M059J (cell line): Measurements from ENCODE around the gene APOD. TPM values are rescaled to one million over a fixed set of nuclear protein-coding genes. Genes with fewer than 3 reads are reported as not detected.

Source experiments
- DNase-seq: peaks from one replicate; pipeline ENCODE4 v3.0.0-alpha.2; 2012; ENCODE audit warnings: low read depth
- total RNA-seq: library from RNA; depleted of rRNA; stranded (reverse); fragments of >200 nt; shearing (Covaris generic); gene quantifications from 2 replicates; pipeline ENCODE4 v1.2.3, GENCODE V29; 2014

Gene APOD
- total RNA-seq, 1 experiment from 2014 or later, result not detected

DNA sequence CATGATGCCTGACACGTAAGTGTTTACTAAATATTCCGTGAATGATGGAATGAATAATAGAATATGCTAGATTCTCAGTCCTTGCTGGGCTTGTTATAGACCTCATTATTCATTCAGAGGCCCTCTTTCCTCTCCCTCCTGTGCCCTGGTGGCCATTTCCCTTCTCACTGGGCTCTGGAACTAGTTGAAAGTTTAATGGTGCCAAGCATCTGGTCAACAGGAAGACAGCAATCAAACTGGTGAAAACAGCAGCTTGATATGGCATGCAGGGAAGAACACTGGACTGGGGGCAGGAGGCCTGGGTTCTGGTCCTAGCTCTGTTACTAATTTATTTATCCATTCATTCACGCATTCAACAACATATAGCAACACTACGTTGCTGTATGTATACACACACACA is 3.7 kb upstream of the APOD start:
- no peak for DNase-seq

DNA sequence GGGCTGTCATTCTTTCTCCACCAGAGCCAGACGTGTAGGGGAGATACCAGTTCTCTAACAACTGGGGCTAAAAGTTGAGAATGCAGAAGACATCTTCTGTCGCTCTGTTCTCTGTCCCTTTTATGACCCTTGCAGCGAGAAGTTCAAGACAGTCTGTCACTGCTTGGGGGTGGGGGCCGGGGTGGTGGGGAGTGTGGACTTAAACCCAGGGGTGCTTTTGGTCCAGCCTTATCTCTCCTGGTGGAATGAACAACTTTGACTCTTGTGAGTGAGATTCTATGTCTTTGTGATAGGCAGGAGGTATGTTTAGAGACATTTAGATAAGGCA is 767 bp upstream of the APOD start:
- DNase-seq, result no peak

DNA sequence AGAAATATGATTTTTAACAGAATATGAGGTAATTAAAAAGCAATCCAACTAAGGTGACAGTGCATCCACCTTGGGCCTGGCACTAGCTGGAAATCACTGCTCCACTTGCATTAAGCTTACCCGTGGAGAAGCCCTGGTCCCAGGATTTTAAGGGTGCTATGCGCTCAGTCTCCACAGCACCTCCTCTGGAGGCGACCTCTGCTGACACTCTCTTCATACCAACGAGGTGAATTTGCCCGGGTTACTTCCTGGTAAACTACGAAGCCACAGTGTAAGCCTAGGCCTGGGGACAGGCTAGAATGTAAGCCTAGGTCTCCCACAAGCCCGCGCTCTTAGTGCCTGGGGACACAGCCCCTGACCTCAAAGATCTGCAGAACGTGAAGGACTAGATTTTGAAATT is 793 bp downstream of the APOD start:
- DNase-seq, result no peak

GRCh38 chr3:195580744-195581443 is 2.8 kb downstream of the APOD start:
- DNase-seq, result no peak

GRCh38 chr3:195579281-195579680 is 4.5 kb downstream of the APOD start:
- DNase-seq, result no peak

DNA sequence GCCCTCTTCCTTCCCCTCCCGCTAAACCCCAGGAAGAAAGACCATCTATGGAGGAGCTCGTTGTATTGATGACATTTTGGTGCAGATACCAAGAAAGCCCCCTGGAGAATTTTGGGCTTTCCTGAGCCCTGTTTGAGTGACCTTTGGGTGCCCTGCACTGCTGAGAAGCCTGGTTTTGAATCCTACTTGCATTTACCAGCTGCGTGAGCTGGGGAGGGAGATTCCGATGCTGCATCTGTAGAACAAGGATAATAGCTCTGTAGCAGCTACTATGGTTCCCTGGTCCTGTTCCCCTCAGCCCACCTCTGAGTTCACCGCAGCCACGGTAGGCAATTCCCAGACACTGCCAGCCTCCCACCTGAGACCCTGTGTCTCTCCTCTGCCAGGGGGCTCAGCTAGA is 5.2 kb downstream of the APOD start:
- no peak for DNase-seq

GRCh38 chr3:195577645-195578177 is 6.0 kb downstream of the APOD start:
- DNase-seq, result no peak

GRCh38 chr3:195574497-195575304 is 9.0 kb downstream of the APOD start:
- DNase-seq, result no peak

- no peak for DNase-seq
Observed at GRCh38 chr3:195573611-195574496, 9.9 kb downstream of the APOD start.

DNA sequence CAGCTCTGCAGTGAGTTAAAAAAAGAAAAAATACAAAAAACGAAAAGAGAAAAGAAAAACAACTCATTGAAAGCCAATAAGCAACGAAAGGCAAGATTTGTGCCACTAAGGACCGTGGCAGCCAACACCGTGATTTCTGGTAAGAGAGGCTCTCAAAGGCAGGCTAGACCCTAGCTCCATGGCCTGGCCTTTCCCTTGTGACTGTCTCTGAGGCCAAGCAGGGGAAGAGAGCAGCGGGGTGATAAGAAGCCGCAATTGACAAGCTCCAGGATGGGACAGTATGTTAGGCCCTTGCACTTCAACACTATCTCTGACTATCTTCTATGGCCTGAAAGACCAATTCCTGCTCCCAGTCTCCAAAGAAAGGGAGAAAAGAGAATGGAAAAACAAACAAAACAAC is 12.4 kb downstream of the APOD start:
- no peak for DNase-seq

DNA sequence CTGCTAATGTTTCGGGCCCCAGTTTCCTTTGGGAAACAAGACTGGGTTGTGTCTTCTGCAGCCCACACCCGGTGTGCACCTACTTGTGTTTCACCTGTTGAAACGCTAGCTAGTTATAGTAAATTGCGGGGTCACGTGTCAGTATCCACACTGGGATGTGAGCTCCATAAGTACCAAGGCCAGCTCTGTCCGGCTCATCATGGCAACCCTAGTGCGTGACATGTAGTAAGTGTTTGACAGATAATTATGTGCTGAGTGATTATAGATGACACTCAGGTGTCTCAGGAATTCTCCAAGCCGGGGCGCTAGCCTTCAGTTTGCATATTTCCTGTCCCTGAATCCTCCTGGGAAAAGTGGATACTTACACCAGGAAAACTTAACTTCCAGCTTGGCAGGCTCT is 12.8 kb downstream of the APOD start:
- no peak for DNase-seq

DNA sequence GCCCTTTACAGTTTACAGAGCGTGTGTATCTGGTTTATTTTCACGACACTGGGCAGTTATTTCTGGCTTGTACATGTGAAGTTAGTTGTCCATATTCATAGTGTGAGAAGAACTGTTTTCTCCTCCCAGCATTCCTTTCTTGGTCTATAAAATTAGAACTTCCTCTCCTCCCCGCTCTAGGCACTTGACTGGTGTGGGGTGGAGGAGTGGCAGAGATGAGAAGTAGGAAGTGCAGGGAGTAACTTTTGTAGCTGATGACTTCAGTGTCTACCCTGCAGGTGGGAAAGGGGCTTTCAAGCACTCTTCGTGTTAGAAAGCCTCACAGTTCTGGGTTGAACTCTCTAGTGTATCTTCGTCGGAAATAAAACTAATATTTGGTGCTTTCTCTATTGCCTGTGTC is 13.4 kb downstream of the APOD start:
- no peak for DNase-seq

DNA sequence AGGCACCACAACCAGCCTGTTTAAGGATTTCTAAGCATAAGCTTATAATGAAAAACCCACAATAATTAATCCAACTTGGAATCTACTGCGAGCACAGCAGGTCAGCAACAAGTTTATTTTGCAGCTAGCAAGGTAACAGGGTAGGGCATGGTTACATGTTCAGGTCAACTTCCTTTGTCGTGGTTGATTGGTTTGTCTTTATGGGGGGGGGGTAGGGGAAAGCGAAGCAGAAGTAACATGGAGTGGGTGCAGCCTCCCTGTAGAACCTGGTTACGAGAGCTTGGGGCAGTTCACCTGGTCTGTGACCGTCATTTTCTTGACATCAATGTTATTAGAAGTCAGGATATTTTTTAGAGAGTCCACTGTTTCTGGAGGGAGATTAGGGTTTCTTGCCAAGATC is 15.1 kb downstream of the APOD start:
- DNase-seq, result no peak

DNA sequence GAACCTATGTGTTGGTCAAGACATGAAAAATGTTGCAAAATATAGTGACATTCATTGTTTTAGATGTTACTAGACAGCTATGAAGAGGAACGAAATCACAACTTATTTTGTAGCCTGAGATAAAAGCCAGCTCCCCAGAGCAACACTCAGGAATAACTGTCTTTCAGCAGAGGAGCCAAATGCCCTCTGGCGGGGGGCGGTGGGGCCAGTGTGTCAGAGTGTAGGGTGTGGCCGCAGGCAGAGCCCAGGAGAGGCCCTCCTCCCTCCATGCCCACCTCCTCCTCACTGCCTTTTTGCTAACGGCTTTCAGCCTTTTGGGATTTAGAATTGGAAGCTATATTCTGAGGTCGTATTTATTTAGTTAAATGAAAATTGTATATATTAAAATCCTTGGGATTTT is 16.9 kb downstream of the APOD start:
- peak; percentile 45 for DNase-seq

DNA sequence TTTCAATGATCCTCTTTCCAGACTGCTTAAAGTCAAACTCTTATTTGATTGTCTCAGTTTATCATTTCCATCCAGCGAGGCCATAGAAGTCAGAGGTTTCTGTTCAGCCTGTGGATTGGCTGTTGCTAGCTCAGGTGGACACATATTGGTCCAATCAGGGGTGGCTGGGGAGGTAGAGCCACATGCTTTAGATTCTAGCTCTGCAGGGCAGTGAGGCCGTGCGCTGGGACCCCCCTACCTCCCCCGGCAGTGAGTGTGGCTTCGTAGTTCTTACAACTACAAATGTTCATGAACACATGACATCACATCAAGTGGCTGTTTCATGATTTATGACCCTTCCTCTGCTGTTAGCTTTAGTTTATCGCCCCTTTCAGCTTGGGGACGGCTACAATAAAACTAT is 18.0 kb downstream of the APOD start:
- no peak for DNase-seq

GRCh38 chr3:195563317-195563716 is 20.4 kb downstream of the APOD start:
- DNase-seq, result no peak

DNA sequence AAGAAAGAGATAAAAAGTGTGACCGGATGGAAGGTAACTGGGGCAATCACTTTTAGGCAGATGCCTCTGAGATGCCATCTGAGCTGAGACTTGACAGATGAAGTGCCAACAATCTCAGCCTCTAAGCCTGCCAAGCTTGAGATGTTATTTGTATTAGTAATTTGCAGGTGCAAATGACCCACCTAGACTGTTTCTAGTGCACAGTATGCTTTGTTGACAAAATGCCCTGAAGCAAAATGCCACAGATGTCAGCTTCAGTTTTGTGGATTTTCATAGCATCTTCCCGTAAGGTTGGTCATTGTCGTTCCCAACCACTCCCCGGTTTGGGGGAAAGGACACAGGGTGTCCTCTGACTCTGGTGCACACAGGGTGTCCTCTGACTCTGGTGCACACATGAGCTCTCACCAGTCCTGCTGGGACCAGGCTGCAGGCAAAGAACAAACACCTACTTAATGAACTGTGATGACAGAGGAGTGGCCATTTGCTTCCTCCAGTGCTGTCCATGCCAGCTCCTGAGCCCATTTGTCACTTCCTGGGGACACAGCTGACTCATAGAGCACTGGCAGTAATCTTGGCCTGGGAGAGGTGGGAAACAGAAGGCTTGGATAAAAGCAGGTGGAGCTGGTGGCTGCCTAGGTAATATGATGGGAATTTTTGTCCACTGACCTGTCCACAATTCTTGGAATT is 23.9 kb downstream of the APOD start:
- peak; percentile 47 for DNase-seq

- peak; percentile 31 for DNase-seq
Observed at GRCh38 chr3:195558602-195559001, 25.1 kb downstream of the APOD start.

DNA sequence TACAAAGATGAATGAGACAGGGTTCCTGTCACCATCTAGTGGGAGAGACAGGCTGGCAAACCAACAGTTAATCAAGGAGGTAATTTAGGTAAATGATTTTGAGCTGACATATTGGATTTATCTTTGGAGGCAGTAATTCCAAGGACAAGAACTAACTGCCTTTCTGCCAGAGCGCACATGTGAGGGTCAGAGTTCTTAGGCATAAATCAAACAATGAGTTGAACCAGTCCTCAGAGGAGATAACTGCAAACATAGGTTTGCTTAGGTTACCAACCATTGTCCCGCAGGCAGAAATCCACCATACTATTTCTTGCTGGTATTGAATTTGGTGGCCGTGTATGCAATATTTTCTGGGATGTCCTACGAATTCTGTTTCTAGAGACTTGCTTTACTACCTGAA is 26.4 kb downstream of the APOD start:
- no peak for DNase-seq

DNA sequence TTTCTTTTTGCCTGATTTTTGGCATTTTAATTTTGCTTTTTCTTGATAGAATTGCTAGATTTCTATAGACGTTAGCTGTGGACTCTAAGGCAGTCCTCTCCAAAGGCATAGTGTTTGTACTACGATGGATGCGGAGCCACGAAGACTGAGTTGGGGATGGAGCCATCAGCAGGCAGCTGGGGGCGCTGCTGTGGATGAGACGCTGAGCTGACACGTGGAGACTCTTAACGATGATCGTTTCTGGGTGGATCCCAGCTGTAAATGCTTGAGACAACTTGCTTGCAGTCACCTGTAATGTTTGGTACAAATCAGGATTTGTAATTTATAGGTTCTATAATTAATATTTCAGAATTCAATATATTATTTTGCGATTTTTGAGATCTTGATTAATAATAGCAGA is 27.4 kb downstream of the APOD start:
- no peak for DNase-seq

- no peak for DNase-seq
Observed at GRCh38 chr3:195555110-195555509, 28.6 kb downstream of the APOD start.

DNA sequence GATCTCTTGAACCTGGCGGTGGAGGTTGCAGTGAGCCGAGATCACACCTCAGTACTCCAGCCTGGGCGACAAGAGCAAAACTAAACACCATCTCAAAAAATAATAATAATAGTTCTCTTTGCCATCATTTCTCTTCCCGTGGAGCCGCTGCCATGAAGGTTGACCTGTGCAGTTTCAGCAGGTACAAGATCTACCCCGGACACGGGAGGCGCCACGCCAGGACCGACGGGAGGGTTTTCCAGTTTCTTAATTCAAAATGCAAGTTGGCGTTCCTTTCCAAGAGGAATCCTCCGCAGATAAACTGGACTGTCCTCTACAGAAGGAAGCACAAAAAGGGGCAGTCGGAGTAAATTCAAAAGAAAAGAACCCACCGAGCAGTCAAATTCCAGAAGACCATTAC is 29.3 kb downstream of the APOD start:
- DNase-seq, result no peak
